Thyroid gland (tissue), 4 donors: ENCODE results near the gene KCNRG. TPM values are rescaled to one million over a fixed set of nuclear protein-coding genes. Genes with fewer than 3 reads are reported as not detected.

Experiments
- DNase-seq, 2 donors: peaks; one replicate each; pipeline ENCODE4 v3.0.0-alpha.2; 2019
- H3K27ac ChIP-seq, 3 donors: fragments of 200-600 bp; sonication (generic); 1 replicate in 2 of 3; 2 replicates in 1 of 3; pipeline ENCODE4 v1.5.1; 2016 to 2019; ENCODE audit warnings: mild to moderate bottlenecking in 1 of 3, moderate library complexity in 1 of 3
- H3K27me3 ChIP-seq: fragments of 200-600 bp; sonication (generic); one replicate; pipeline ENCODE4 v1.5.1; 2019
- H3K36me3 ChIP-seq, 2 donors: fragments of 200-600 bp; sonication (generic); one replicate each; pipeline ENCODE4 v1.5.1; 2016 to 2019
- H3K4me1 ChIP-seq, 2 donors: fragments of 200-600 bp; sonication (generic); one replicate each; pipeline ENCODE4 v1.5.1; 2017 to 2019
- H3K4me3 ChIP-seq, 3 donors: fragments of 200-600 bp; sonication (generic); replicated peaks in 1 of 3; 1 replicate in 2 of 3; 2 replicates in 1 of 3; pipeline ENCODE4 v1.5.1; 2016; ENCODE audit warnings: mild to moderate bottlenecking in 1 of 3
- H3K9me3 ChIP-seq: fragments of 200-600 bp; sonication (generic); one replicate; pipeline ENCODE4 v1.5.1; 2017
- POLR2A ChIP-seq, 2 donors: fragments of 450-650 bp; IDR thresholded peaks; one replicate each; pipeline ENCODE4 v1.6.1; 2017; ENCODE audit warnings: antibody characterized with exemption in 2 of 2, mild to moderate bottlenecking in 2 of 2, moderate library complexity in 1 of 2
- WGBS, 2 donors: methylation state at CpG; one replicate each; pipeline ENCODE4 v1.1.5; 2017; 5-methylcytosine and 5-hydroxymethylcytosine counted together
- intact Hi-C: fragments of 100-400 bp; cut with DNase I; formaldehyde crosslinking; loops from one replicate; pipeline ENCODE4 v1.15.1; 2023
- total RNA-seq, 4 donors: library from RNA; depleted of rRNA; stranded (reverse); fragments of >200 nt; gene quantifications; one replicate each; pipeline ENCODE4 v1.2.3, GENCODE V29; 2016
- TF ChIP-seq, protein P1 (sequence below), 6 experiments: fragments of 200-600 bp in 3 of 6; fragments of 450-650 bp in 3 of 6; sonication (generic) in 3 of 6; IDR thresholded peaks; one replicate each; pipeline ENCODE4 v1.5.1; 2016 to 2019; ENCODE audit warnings: antibody characterized with exemption in 6 of 6, mild to moderate bottlenecking in 2 of 6, inconsistent platforms in 1 of 6, moderate library complexity in 1 of 6

The KCNRG gene
- total RNA-seq, 4 donors from 2014 or later: 1.0 to 5.8 (median 2.6) TPM

DNA sequence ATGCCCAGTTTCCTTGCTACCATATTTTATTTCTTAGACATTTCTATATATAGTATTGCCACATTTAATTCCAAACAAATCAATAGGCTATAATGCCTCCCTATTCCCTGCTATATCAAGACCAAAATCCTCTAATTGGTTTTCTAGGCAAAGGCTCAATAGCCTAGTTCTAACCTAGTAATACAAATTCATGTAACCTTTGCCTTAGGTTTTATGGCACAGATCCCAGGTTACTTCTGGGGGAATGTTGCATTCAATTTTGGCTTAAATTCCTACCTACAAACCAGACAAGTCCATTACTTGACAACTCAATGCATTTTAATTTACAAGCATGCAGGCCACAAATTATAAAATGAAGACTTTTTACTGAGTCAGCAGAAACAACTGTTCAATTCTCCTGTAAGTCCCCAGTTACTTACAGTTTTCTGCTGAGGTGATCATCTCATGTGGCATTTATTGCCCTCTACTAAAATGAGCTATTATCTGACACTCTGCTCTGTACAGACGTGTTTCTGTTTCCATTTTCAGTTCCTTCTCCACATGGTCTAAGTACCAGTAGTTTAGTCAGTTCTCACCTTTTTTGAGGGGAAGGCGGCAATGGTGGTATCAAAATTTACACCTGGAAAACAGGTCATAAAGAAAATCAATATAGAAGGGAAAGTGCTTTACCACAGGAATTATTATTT, 11.7 kb downstream of the KCNRG start:
- no peaks in the 10 kb centered on the region for H3K27me3 ChIP-seq
- TF ChIP-seq, protein P1, sequence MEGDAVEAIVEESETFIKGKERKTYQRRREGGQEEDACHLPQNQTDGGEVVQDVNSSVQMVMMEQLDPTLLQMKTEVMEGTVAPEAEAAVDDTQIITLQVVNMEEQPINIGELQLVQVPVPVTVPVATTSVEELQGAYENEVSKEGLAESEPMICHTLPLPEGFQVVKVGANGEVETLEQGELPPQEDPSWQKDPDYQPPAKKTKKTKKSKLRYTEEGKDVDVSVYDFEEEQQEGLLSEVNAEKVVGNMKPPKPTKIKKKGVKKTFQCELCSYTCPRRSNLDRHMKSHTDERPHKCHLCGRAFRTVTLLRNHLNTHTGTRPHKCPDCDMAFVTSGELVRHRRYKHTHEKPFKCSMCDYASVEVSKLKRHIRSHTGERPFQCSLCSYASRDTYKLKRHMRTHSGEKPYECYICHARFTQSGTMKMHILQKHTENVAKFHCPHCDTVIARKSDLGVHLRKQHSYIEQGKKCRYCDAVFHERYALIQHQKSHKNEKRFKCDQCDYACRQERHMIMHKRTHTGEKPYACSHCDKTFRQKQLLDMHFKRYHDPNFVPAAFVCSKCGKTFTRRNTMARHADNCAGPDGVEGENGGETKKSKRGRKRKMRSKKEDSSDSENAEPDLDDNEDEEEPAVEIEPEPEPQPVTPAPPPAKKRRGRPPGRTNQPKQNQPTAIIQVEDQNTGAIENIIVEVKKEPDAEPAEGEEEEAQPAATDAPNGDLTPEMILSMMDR (IDR thresholded peaks at IDR 0.05): no peak
- TF ChIP-seq POLR2A (IDR thresholded peaks at IDR 0.05): no peak
- H3K9me3 ChIP-seq: no peaks in the 10 kb centered on the region
- peaks cover 0 to 32% of the 10 kb centered on the region in 2 donors for H3K4me1 ChIP-seq
- DNase-seq: no peak
- peak overlapping the region in 1 of 3 donors; percentile 51 for H3K27ac ChIP-seq
- H3K36me3 ChIP-seq: no peaks in the 10 kb centered on the region
- intact Hi-C loops: no loop called here
- WGBS, 2 donors: 90 to 95% methylated on average over 2 of the region's 2 CpGs
- H3K4me3 ChIP-seq: no peak overlapping the region

DNA sequence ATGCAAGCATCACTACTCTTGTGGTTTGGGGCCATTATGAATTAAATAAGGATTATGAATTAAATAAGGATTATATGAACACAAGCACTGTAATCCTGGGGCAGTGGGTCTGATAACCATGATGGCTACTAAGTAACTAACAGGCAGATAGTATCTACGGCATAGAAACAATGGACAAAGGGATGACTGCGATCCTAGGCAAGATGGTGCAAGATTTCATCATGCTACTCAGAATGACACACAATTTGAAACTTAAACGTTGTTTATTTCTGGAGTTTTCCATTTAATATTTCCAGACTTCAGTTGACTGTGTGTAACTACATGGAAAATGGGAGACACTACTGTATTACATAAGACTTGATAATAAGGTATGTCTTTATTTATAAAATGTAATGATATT, 15.1 kb downstream of the KCNRG start:
- Histone ChIP-seq H3K4me3 (no peak overlapping the region), H3K27ac (no peak overlapping the region), H3K36me3 (no peaks in the 10 kb centered on the region), H3K9me3 (no peaks in the 10 kb centered on the region), H3K4me1 (peaks cover 0 to 24% of the 10 kb centered on the region in 2 donors), H3K27me3 (no peaks in the 10 kb centered on the region)
- no peak for TF ChIP-seq POLR2A (IDR thresholded peaks at IDR 0.05)
- TF ChIP-seq, protein P1 (IDR thresholded peaks at IDR 0.05): no peak
- 93 to 94% methylated on average over 3 of the region's 3 CpGs for WGBS, 2 donors
- intact Hi-C loops: no loop called here
- DNase-seq: no peak

GRCh38 chr13:50033725-50034124, 18.5 kb downstream of the KCNRG start:
- Histone ChIP-seq H3K4me3 (no peak overlapping the region), H3K4me1 (peaks cover 0 to 1% of the 10 kb centered on the region in 2 donors), H3K9me3 (no peaks in the 10 kb centered on the region), H3K36me3 (no peaks in the 10 kb centered on the region), H3K27me3 (no peaks in the 10 kb centered on the region), H3K27ac (no peak overlapping the region)
- DNase-seq: no peak
- no peak for TF ChIP-seq POLR2A (IDR thresholded peaks at IDR 0.05)
- TF ChIP-seq, protein P1 (IDR thresholded peaks at IDR 0.05): no peak
- intact Hi-C loops: no loop called here

DNA sequence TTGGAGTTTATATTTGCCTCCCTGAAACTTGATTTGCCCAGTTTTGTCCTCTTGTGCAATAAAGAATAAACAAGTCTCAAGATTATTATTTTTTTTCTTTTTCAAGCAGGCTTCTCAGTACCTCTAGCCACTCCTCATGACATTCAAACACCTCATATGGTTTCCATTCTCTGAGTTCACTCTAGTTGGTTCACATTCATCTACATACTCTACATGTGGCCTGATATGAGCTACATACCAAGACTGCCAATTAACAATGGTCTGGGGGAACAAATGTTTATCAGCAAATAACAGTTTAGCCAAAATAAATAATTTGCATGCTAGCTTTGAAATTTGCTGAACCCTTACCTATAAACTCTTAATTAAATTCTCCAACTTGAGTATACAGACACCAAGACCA, 22.5 kb downstream of the KCNRG start:
- no peaks in the 10 kb centered on the region for H3K9me3 ChIP-seq
- H3K27ac ChIP-seq: no peak overlapping the region
- H3K4me1 ChIP-seq: no peaks in the 10 kb centered on the region
- no peaks in the 10 kb centered on the region for H3K36me3 ChIP-seq
- intact Hi-C loops: no loop called here
- TF ChIP-seq POLR2A (IDR thresholded peaks at IDR 0.05): no peak
- TF ChIP-seq, protein P1 (IDR thresholded peaks at IDR 0.05): no peak
- H3K4me3 ChIP-seq: no peak overlapping the region
- no peak for DNase-seq
- no peaks in the 10 kb centered on the region for H3K27me3 ChIP-seq

- no peak overlapping the region for H3K27ac ChIP-seq
- H3K27me3 ChIP-seq: no peaks in the 10 kb centered on the region
- DNase-seq: no peak
- WGBS, 2 donors: 96 to 98% methylated on average over 6 of the region's 6 CpGs
- H3K36me3 ChIP-seq: no peaks in the 10 kb centered on the region
- no peak overlapping the region for H3K4me3 ChIP-seq
- no peaks in the 10 kb centered on the region for H3K9me3 ChIP-seq
- no peaks in the 10 kb centered on the region for H3K4me1 ChIP-seq
- TF ChIP-seq, protein P1 (IDR thresholded peaks at IDR 0.05): no peak
- TF ChIP-seq POLR2A (IDR thresholded peaks at IDR 0.05): no peak
- intact Hi-C loops: no loop called here
These were observed 23.0 kb downstream of the KCNRG start for GRCh38 chr13:50038266-50038665.
